IMR-90 (cell line): ENCODE results near the gene CD164L2. TPM values are rescaled to one million over a fixed set of nuclear protein-coding genes. Genes with fewer than 3 reads are reported as not detected.

Experiments used
- ATAC-seq: fragments of 200-7000 bp; cut with Tn5 transposase; 2 replicates; pipeline ENCODE4 v1.9.1; 2020; ENCODE audit warnings: low read depth, mild to moderate bottlenecking, moderate library complexity
- BruUV-seq: library from RNA; stranded (reverse); fragments of 400-500 nt; replicated peaks from 2 replicates; lab custom pipeline; 2021; lab: Mats Ljungman, UMichigan
- CTCF ChIA-PET: fragments of 300-600 bp; formaldehyde crosslinking; extraction: SDS; loops from one replicate; lab custom pipeline; 2021; ENCODE audit warnings: antibody characterized with exemption; lab: Yijun Ruan, JAX
- POLR2A ChIA-PET: fragments of 300-600 bp; sonication (Branson Sonifier 250); formaldehyde crosslinking; loops from one replicate; lab custom pipeline; 2022; ENCODE audit warnings: antibody characterized with exemption; ENCODE audit not compliant: unreplicated experiment; lab: Charles Lee
- DNase-seq: peaks from one replicate; pipeline ENCODE4 v3.0.0; 2013
- H2AFZ ChIP-seq: replicated peaks from 2 replicates; pipeline ENCODE3; 2013; ENCODE audit warnings: low read length, mild to moderate bottlenecking; ENCODE audit not compliant: poor library complexity
- H2AK5ac ChIP-seq: 2 replicates; pipeline ENCODE4 v1.6.1; 2013; ENCODE audit warnings: low read depth, low read length, inconsistent platforms
- H2AK9ac ChIP-seq: replicated peaks from 2 replicates; pipeline ENCODE3; 2013; ENCODE audit warnings: mild to moderate bottlenecking, low read depth, low read length, moderate library complexity; ENCODE audit not compliant: poor library complexity
- H2BK120ac ChIP-seq: 2 replicates; pipeline ENCODE4 v1.6.1; 2013; ENCODE audit warnings: low read depth, low read length, inconsistent platforms
- H2BK15ac ChIP-seq: 3 replicates; pipeline ENCODE4 v1.6.1; 2013; ENCODE audit warnings: low read depth, low read length, inconsistent platforms
- H2BK20ac ChIP-seq: 2 replicates; pipeline ENCODE4 v1.6.1; 2013; ENCODE audit warnings: low read depth, mild to moderate bottlenecking, inconsistent platforms, low read length, moderate library complexity
- H2BK5ac ChIP-seq: 2 replicates; pipeline ENCODE4 v1.6.1; 2013; ENCODE audit warnings: mild to moderate bottlenecking, low read depth, low read length, inconsistent platforms; ENCODE audit not compliant: poor library complexity, severe bottlenecking
- H3K14ac ChIP-seq: replicated peaks from 2 replicates; pipeline ENCODE4 v1.6.1; 2013; ENCODE audit warnings: low read depth, low read length, inconsistent platforms
- H3K18ac ChIP-seq: 2 replicates; pipeline ENCODE4 v1.6.1; 2013; ENCODE audit warnings: low read depth, low read length, control low read depth
- H3K23ac ChIP-seq: 2 replicates; pipeline ENCODE4 v1.6.1; 2013; ENCODE audit warnings: low read depth, low read length, inconsistent platforms
- H3K27ac ChIP-seq: 2 replicates; pipeline ENCODE4 v1.5.1; 2013; ENCODE audit warnings: mild to moderate bottlenecking, control low read depth, low read length; ENCODE audit not compliant: insufficient read depth
- H3K27me3 ChIP-seq: 2 replicates; pipeline ENCODE4 v1.6.1; 2013; ENCODE audit warnings: low read length; ENCODE audit not compliant: control insufficient read depth, insufficient read depth
- H3K36me3 ChIP-seq: 2 replicates; pipeline ENCODE4 v1.6.1; 2013; ENCODE audit warnings: low read length, mixed read lengths; ENCODE audit not compliant: control insufficient read depth, insufficient read depth
- H3K4ac ChIP-seq: 2 replicates; pipeline ENCODE4 v1.6.1; 2013; ENCODE audit warnings: low read depth, low read length, inconsistent platforms
- H3K4me1 ChIP-seq: 2 replicates; pipeline ENCODE4 v1.6.1; 2013; ENCODE audit warnings: low read length, mixed read lengths; ENCODE audit not compliant: control insufficient read depth, insufficient read depth
- H3K4me2 ChIP-seq: 2 replicates; pipeline ENCODE4 v1.6.1; 2013; ENCODE audit warnings: low read depth, mild to moderate bottlenecking, control low read depth, low read length, moderate library complexity
- H3K4me3 ChIP-seq: 2 replicates; pipeline ENCODE4 v1.5.1; 2013; ENCODE audit warnings: low read depth, mild to moderate bottlenecking, control low read depth, low read length, moderate library complexity; ENCODE audit not compliant: insufficient read depth
- H3K56ac ChIP-seq: 2 replicates; pipeline ENCODE4 v1.6.1; 2013; ENCODE audit warnings: low read length, inconsistent platforms; ENCODE audit not compliant: insufficient read depth; ENCODE audit errors: extremely low read depth
- H3K79me1 ChIP-seq, 2 experiments: 2 replicates each; pipeline ENCODE4 v1.6.1; 2013; ENCODE audit warnings: low read length in 2 of 2, inconsistent platforms in 1 of 2, low read depth in 1 of 2
- H3K9ac ChIP-seq: 2 replicates; pipeline ENCODE4 v1.6.1; 2013; ENCODE audit warnings: low read depth, low read length, control low read depth
- H3K9me1 ChIP-seq: 2 replicates; pipeline ENCODE4 v1.6.1; 2013; ENCODE audit warnings: low read length, inconsistent platforms; ENCODE audit not compliant: insufficient read depth
- H3K9me3 ChIP-seq: 2 replicates; pipeline ENCODE4 v1.6.1; 2013; ENCODE audit warnings: low read length; ENCODE audit not compliant: control insufficient read depth, insufficient read depth
- H4K20me1 ChIP-seq: 2 replicates; pipeline ENCODE4 v1.6.1; 2013; ENCODE audit warnings: low read length, inconsistent platforms; ENCODE audit not compliant: insufficient read depth
- H4K5ac ChIP-seq: 2 replicates; pipeline ENCODE4 v1.6.1; 2013; ENCODE audit warnings: mild to moderate bottlenecking, low read depth, low read length, control low read depth
- H4K8ac ChIP-seq, 2 experiments: 2 replicates each; pipeline ENCODE4 v1.6.1; 2013; ENCODE audit warnings: low read depth in 2 of 2, low read length in 2 of 2, control low read depth in 1 of 2, inconsistent platforms in 1 of 2
- H4K91ac ChIP-seq: 2 replicates; pipeline ENCODE4 v1.6.1; 2013; ENCODE audit warnings: low read depth, low read length, inconsistent platforms; ENCODE audit not compliant: insufficient read depth
- BHLHE40 ChIP-seq: fragments of 150-350 bp; IDR thresholded peaks from 2 replicates; pipeline ENCODE4 v1.6.1; 2016; ENCODE audit warnings: mild to moderate bottlenecking, low read depth, low read length
- CEBPB ChIP-seq: IDR thresholded peaks from 2 replicates; pipeline ENCODE4 v1.6.1; 2012; ENCODE audit warnings: low read depth, low read length, improper control_type of control experiment
- CHD1 ChIP-seq: IDR thresholded peaks from 2 replicates; pipeline ENCODE4 v1.6.1; 2012; ENCODE audit warnings: low read depth, low read length, improper control_type of control experiment
- FOS ChIP-seq: fragments of 150-350 bp; IDR thresholded peaks from 2 replicates; pipeline ENCODE4 v1.6.1; 2016; ENCODE audit warnings: low read depth, low read length
- MAFK ChIP-seq: IDR thresholded peaks from 2 replicates; pipeline ENCODE4 v1.6.1; 2012; ENCODE audit warnings: low read depth, low read length, improper control_type of control experiment
- MAZ ChIP-seq: IDR thresholded peaks from 2 replicates; pipeline ENCODE4 v1.6.1; 2012; ENCODE audit warnings: low read depth, mild to moderate bottlenecking, low read length, improper control_type of control experiment, moderate library complexity, borderline replicate concordance
- NFE2L2 ChIP-seq: fragments of 150-350 bp; IDR thresholded peaks from 2 replicates; pipeline ENCODE4 v1.6.1; 2016; ENCODE audit warnings: low read depth, mild to moderate bottlenecking, low read length
- POLR2A ChIP-seq: IDR thresholded peaks from 2 replicates; pipeline ENCODE4 v1.6.1; 2012; ENCODE audit warnings: mild to moderate bottlenecking, low read depth, low read length
- RAD21 ChIP-seq: IDR thresholded peaks from 2 replicates; pipeline ENCODE4 v1.6.1; 2012; ENCODE audit warnings: low read length, improper control_type of control experiment
- RCOR1 ChIP-seq: IDR thresholded peaks from 2 replicates; pipeline ENCODE4 v1.6.1; 2012; ENCODE audit warnings: mild to moderate bottlenecking, low read length, improper control_type of control experiment; ENCODE audit not compliant: insufficient replicate concordance
- RFX5 ChIP-seq: IDR thresholded peaks from 2 replicates; pipeline ENCODE4 v1.8.0; 2012; ENCODE audit warnings: low read depth, mild to moderate bottlenecking, low read length, moderate library complexity
- SMC3 ChIP-seq: fragments of 150-350 bp; IDR thresholded peaks from 2 replicates; pipeline ENCODE4 v1.6.1; 2016; ENCODE audit warnings: low read depth, mild to moderate bottlenecking, antibody characterized with exemption, low read length, moderate library complexity
- WGBS, 2 experiments: methylation state at CpG; one replicate each; pipeline versions ENCODE4 v1.1.5 to v1.1.7; 2013; ENCODE audit warnings: missing lambda C conversion rate in 2 of 2; ENCODE audit not compliant: insufficient read length in 1 of 2; ENCODE audit errors: extremely low coverage in 2 of 2; 5-methylcytosine and 5-hydroxymethylcytosine counted together
- dilution Hi-C: fragments of 300-500 bp; cut with HindIII; formaldehyde crosslinking; loops from one replicate; pipeline ENCODE4 v1.14.3; 2018; ENCODE audit warnings: low sequenced_read_pairs; ENCODE audit not compliant: unreplicated experiment
- in situ Hi-C: fragments of 300-500 bp; cut with MboI; formaldehyde crosslinking; loops from 3 replicates; pipeline ENCODE4 v1.14.3; 2019; ENCODE audit warnings: low sequenced_read_pairs, inconsistent platforms, mixed read lengths
- intact Hi-C: fragments of 100-400 bp; cut with micrococcal nuclease; formaldehyde crosslinking; loops from 2 replicates; pipeline ENCODE4 v1.10.0; 2022
- polyA plus RNA-seq, 3 experiments: library from polyadenylated mRNA; depleted of rRNA; stranded (reverse); fragments of >200 nt; gene quantifications; 2 replicates each; pipeline ENCODE4 v1.2.3, GENCODE V29; 2012; ENCODE audit warnings: low replicate concordance in 1 of 3
- total RNA-seq: library from RNA; depleted of rRNA; stranded (reverse); fragments of >200 nt; gene quantifications from 2 replicates; pipeline ENCODE4 v1.2.3, GENCODE V29; 2012
- TF ChIP-seq, protein P1 (sequence below): conservative IDR thresholded peaks from 2 replicates; pipeline ENCODE4 v1.5.1; 2012; ENCODE audit warnings: mild to moderate bottlenecking, low read depth, low read length, improper control_type of control experiment
- TF ChIP-seq, protein P2 (sequence below): fragments of 150-350 bp; IDR thresholded peaks from 2 replicates; pipeline ENCODE4 v1.6.1; 2017; ENCODE audit warnings: mild to moderate bottlenecking, antibody characterized with exemption, low read length, low read depth
- TF ChIP-seq, protein P3 (sequence below): fragments of 150-350 bp; IDR thresholded peaks from 2 replicates; pipeline ENCODE4 v1.6.1; 2016; ENCODE audit warnings: low read depth, mild to moderate bottlenecking, low read length, moderate library complexity, borderline replicate concordance

CD164L2 gene
- total and polyA plus RNA-seq, 2 of the 4 experiments (the other 2 are of a cell fraction): not detected

DNA sequence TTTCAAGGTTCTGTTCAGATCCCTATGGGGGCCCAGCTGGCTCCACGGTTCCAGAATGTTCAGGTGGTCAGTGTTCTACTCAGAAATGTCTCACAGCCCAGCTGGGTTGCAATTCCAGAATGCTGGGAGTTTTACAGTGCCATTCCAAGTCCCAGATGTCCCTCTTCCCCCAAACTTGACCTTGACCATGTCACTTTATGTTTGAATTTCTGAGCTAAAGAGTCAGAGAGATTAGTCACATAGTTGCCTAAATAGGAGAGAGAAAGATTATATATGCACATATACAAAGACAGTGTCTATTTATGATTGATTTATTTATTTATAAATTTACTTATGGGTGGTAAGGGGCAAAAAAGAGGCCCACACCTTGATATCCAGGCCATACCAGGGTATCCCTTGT lies 11.8 kb upstream of the CD164L2 start:
- H2AK9ac ChIP-seq: peak overlapping the region; percentile 60
- 0 out of 2 replicates have a peak overlapping the region, but pooled peaks have one; percentile 18 for H3K27ac ChIP-seq
- no peak overlapping the region for H4K8ac ChIP-seq
- H2BK20ac ChIP-seq: 0 out of 2 replicates have a peak overlapping the region, but pooled peaks have one; percentile 8
- ATAC-seq: no peak
- in situ Hi-C loops: loop anchor here (5.0 to 10.0 kb wide), 3 partner anchors 93 to 290 kb away; no protein-coding TSS in a partner anchor
- no peak overlapping the region for H2BK120ac ChIP-seq
- H3K9me1 ChIP-seq: peaks cover 22% of the 10 kb centered on the region
- DNase-seq: peak; percentile 54
- peaks cover 0 to 28% of the 10 kb centered on the region in 2 experiments; a peak in 3 of 4 replicates for H3K79me1 ChIP-seq
- H3K23ac ChIP-seq: no peak overlapping the region
- peak overlapping the region; percentile 7; the same call in 1 of the 2 replicates for H3K4me2 ChIP-seq
- peak overlapping the region; percentile 54 for H2BK5ac ChIP-seq
- H2AFZ ChIP-seq: no peak overlapping the region
- no peak overlapping the region for H4K5ac ChIP-seq
- H3K56ac ChIP-seq: no peak overlapping the region
- BruUV-seq: no TSS peak
- ChIA-PET CTCF (interaction anchor here (0.6 to 4.7 kb wide), 10 partner anchors 28 to 350 kb away, joined by 3 to 79 read pairs (median 3); partner anchors contain the start of gene MAP3K6), POLR2A (interaction anchor here (0.5 kb wide), 1 partner anchor 108 kb away, joined by 3 read pairs; no protein-coding TSS in a partner anchor)
- no peak overlapping the region for H4K91ac ChIP-seq
- H2AK5ac ChIP-seq: no peak overlapping the region
- no peaks in the 10 kb centered on the region for H3K9me3 ChIP-seq
- no peaks in the 10 kb centered on the region; the same call in 1 of the 2 replicates for H3K36me3 ChIP-seq
- dilution Hi-C loops: no loop called here
- WGBS, 2 experiments: no CpG with 5 or more reads among the region's 1 CpG
- H3K9ac ChIP-seq: no peak overlapping the region; the same call in 1 of the 2 replicates
- peaks cover 17% of the 10 kb centered on the region for H3K4me1 ChIP-seq
- H3K14ac ChIP-seq: 0 out of 2 replicates have a peak overlapping the region, but pooled peaks have one; percentile 42
- intact Hi-C loops: loop anchor here (1.0 to 10.0 kb wide), 5 partner anchors 38 to 293 kb away; no protein-coding TSS in a partner anchor
- H3K4me3 ChIP-seq: no peak overlapping the region
- H3K27me3 ChIP-seq: no peaks in the 10 kb centered on the region
- H3K4ac ChIP-seq: peak overlapping the region; percentile 36; the same call in 1 of the 2 replicates
- H3K18ac ChIP-seq: no peak overlapping the region
- no peak overlapping the region; the same call in 2 of the 3 replicates for H2BK15ac ChIP-seq
- no peaks in the 10 kb centered on the region for H4K20me1 ChIP-seq
- TF ChIP-seq FOS (no peak), NFE2L2 (no peak), SMC3 (no peak), RFX5 (no peak), MAZ (no peak), CHD1 (no peak), RAD21 (no peak), POLR2A (no peak; the same call in 1 of the 2 replicates), MAFK (no peak), RCOR1 (no peak), CEBPB (no peak), BHLHE40 (no peak)
- TF ChIP-seq, protein P1, sequence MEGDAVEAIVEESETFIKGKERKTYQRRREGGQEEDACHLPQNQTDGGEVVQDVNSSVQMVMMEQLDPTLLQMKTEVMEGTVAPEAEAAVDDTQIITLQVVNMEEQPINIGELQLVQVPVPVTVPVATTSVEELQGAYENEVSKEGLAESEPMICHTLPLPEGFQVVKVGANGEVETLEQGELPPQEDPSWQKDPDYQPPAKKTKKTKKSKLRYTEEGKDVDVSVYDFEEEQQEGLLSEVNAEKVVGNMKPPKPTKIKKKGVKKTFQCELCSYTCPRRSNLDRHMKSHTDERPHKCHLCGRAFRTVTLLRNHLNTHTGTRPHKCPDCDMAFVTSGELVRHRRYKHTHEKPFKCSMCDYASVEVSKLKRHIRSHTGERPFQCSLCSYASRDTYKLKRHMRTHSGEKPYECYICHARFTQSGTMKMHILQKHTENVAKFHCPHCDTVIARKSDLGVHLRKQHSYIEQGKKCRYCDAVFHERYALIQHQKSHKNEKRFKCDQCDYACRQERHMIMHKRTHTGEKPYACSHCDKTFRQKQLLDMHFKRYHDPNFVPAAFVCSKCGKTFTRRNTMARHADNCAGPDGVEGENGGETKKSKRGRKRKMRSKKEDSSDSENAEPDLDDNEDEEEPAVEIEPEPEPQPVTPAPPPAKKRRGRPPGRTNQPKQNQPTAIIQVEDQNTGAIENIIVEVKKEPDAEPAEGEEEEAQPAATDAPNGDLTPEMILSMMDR: no peak
- TF ChIP-seq, protein P2, sequence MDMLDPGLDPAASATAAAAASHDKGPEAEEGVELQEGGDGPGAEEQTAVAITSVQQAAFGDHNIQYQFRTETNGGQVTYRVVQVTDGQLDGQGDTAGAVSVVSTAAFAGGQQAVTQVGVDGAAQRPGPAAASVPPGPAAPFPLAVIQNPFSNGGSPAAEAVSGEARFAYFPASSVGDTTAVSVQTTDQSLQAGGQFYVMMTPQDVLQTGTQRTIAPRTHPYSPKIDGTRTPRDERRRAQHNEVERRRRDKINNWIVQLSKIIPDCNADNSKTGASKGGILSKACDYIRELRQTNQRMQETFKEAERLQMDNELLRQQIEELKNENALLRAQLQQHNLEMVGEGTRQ: no peak
- TF ChIP-seq, protein P3, sequence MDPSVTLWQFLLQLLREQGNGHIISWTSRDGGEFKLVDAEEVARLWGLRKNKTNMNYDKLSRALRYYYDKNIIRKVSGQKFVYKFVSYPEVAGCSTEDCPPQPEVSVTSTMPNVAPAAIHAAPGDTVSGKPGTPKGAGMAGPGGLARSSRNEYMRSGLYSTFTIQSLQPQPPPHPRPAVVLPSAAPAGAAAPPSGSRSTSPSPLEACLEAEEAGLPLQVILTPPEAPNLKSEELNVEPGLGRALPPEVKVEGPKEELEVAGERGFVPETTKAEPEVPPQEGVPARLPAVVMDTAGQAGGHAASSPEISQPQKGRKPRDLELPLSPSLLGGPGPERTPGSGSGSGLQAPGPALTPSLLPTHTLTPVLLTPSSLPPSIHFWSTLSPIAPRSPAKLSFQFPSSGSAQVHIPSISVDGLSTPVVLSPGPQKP: no peak
